ENCODE results near the gene CCDC158. TPM values are rescaled to one million over a fixed set of nuclear protein-coding genes. Genes with fewer than 3 reads are reported as not detected.

The CCDC158 gene
- total and polyA plus RNA-seq, 2 of the 8 experiments (the other 6 are each of a cell fraction or from before 2014, with no cell fraction given), result not detected

DNA sequence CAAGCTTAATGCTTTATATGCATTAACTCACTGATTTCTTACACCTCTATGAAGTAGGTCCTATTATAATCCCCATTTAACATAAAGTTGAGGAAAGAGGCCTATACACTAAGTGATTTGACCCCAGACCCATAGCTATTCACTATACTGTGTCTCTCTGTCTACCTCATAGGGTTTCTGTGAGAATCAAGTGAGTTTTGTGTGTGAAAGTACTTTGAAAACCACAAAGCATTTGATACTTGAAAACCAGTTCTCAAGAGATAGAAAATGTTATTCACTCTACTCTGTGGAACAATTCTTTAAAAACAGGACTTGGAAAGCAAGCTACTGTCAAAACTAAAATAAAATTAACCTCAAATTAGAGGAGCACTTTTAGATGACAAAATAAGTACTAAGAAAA is 49.1 kb upstream of the CCDC158 start:
- Histone ChIP-seq H2AFZ (ENCODE audit: low read length) (no peak overlapping the region), H2AK5ac (ENCODE audit: low read depth, low read length) (no peak overlapping the region), H3K27ac (ENCODE audit: low read depth, low read length) (no peak overlapping the region), H3K18ac (ENCODE audit: extremely low read depth, low read length) (no peak overlapping the region), H4K8ac (ENCODE audit: extremely low read depth, insufficient read depth, low read length) (no peak overlapping the region), H3K79me2 (ENCODE audit: control insufficient read depth in 1 of 2, insufficient read depth in 2 of 2, low read length in 2 of 2) (no peaks in the 10 kb centered on the region), H3K56ac (replicated peaks; ENCODE audit: insufficient read length, low read depth, low read length) (no peak overlapping the region), H3K14ac (ENCODE audit: insufficient read length) (no peak overlapping the region), H3K23me2 (ENCODE audit: low read depth, low read length) (no peaks in the 10 kb centered on the region), H3K36me3 (ENCODE audit: control insufficient read depth in 2 of 4, insufficient read depth in 4 of 4, low read length in 3 of 4) (no peaks in the 10 kb centered on the region), H3K9ac (replicated peaks in 1 of 4; ENCODE audit: extremely low read depth in 1 of 4, low read depth in 3 of 4, low read length in 3 of 4) (no peak overlapping the region), H3K4me1 (replicated peaks in 1 of 4; ENCODE audit: control insufficient read depth in 3 of 4, insufficient read depth in 4 of 4, low read length in 3 of 4) (0 out of 7 replicates have a peak, but pooled peaks cover 0 to 2% (median 0%) of the 10 kb centered on the region in 4 experiments), H3K4ac (replicated peaks; ENCODE audit: insufficient read length, low read depth, low read length) (no peak overlapping the region), H2BK12ac (ENCODE audit: low read depth, low read length) (no peak overlapping the region), H3K9me3 (ENCODE audit: insufficient read depth in 2 of 2, low read depth in 1 of 2, low read length in 1 of 2) (no peaks in the 10 kb centered on the region), H3K23ac (ENCODE audit: insufficient read length) (no peak overlapping the region), H4K20me1 (replicated peaks in 1 of 2; ENCODE audit: control insufficient read depth in 1 of 2, insufficient read depth in 2 of 2, low read length in 2 of 2) (no peaks in the 10 kb centered on the region), H3K4me3 (ENCODE audit: extremely low read depth in 1 of 4, insufficient read depth in 2 of 4, low read depth in 3 of 4, low read length in 4 of 4) (no peak overlapping the region), H2BK5ac (ENCODE audit: low read depth, low read length) (no peak overlapping the region), H4K5ac (ENCODE audit: insufficient read length, low read depth, low read length) (no peak overlapping the region), H3K79me1 (ENCODE audit: low read depth, low read length) (no peaks in the 10 kb centered on the region), H2BK20ac (ENCODE audit: low read length) (no peak overlapping the region), H3K4me2 (ENCODE audit: insufficient read depth in 1 of 2, low read depth in 2 of 2, low read length in 2 of 2) (no peak overlapping the region), H3K27me3 (replicated peaks in 1 of 4; ENCODE audit: control insufficient read depth in 3 of 4, extremely low read depth in 1 of 4, insufficient read depth in 3 of 4, low read length in 3 of 4) (no peaks in the 10 kb centered on the region), H2BK120ac (replicated peaks; ENCODE audit: low read depth, low read length) (no peak overlapping the region), H2BK15ac (ENCODE audit: low read length) (no peak overlapping the region), H4K91ac (replicated peaks; ENCODE audit: insufficient read length, low read length) (no peak overlapping the region)
- FAIRE-seq (no peak), DNase-seq (ENCODE audit: low read depth in 1 of 2, low spot score in 2 of 2) (no peak)
- TF ChIP-seq CEBPB (IDR thresholded peaks at IDR 0.05; ENCODE audit: low read depth, low read length) (no peak), MAFK (IDR thresholded peaks at IDR 0.05; ENCODE audit: low read depth, low read length) (no peak), RFX5 (IDR thresholded peaks at IDR 0.05; ENCODE audit: borderline replicate concordance, low read depth, low read length) (no peak), GABPA (IDR thresholded peaks at IDR 0.05; ENCODE audit: borderline replicate concordance, insufficient read depth, low read length) (no peak), SIRT6 (IDR thresholded peaks at IDR 0.05; ENCODE audit: low read length) (no peak), TCF12 (IDR thresholded peaks at IDR 0.05; ENCODE audit: low read depth, low read length) (no peak), CBX8 (IDR thresholded peaks at IDR 0.05; ENCODE audit: borderline replicate concordance, low read depth, low read length) (no peak), EP300 (IDR thresholded peaks at IDR 0.05; ENCODE audit: borderline replicate concordance in 1 of 2, low read depth in 2 of 2, low read length in 2 of 2) (no peak), RNF2 (IDR thresholded peaks at IDR 0.05; ENCODE audit: borderline replicate concordance, low read depth, low read length, missing control alignments, poor library complexity, severe bottlenecking) (no peak), CTBP2 (IDR thresholded peaks at IDR 0.05; ENCODE audit: borderline replicate concordance, insufficient read depth, insufficient read length, low read length) (no peak)
- TF ChIP-seq, protein P1, sequence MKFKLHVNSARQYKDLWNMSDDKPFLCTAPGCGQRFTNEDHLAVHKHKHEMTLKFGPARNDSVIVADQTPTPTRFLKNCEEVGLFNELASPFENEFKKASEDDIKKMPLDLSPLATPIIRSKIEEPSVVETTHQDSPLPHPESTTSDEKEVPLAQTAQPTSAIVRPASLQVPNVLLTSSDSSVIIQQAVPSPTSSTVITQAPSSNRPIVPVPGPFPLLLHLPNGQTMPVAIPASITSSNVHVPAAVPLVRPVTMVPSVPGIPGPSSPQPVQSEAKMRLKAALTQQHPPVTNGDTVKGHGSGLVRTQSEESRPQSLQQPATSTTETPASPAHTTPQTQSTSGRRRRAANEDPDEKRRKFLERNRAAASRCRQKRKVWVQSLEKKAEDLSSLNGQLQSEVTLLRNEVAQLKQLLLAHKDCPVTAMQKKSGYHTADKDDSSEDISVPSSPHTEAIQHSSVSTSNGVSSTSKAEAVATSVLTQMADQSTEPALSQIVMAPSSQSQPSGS (IDR thresholded peaks at IDR 0.05; ENCODE audit: low read length), result no peak
- ChIA-PET CTCF (ENCODE audit: partially characterized antibody) (interaction anchor here (0.6 to 1.4 kb wide), 10 partner anchors 8 to 682 kb away, joined by 3 to 4 read pairs (median 3); no protein-coding TSS in a partner anchor), POLR2A (ENCODE audit: partially characterized antibody) (interaction anchor here (0.8 to 2.5 kb wide), 2 partner anchors 10 to 29 kb away, joined by 3 to 11 read pairs; no protein-coding TSS in a partner anchor)

Data from H1 (cell line).